G401 (cell line): ENCODE data around the gene FAM120A. TPM values are rescaled to one million over a fixed set of nuclear protein-coding genes. Genes with fewer than 3 reads are reported as not detected.
A peak's percentile ranks its signal among the peaks of the same experiment; 100 is the strongest.

Source experiments
- DNase-seq: peaks from one replicate; pipeline ENCODE4 v3.0.0-alpha.2; 2015; ENCODE audit warnings: low spot score
- in situ Hi-C: cut with HindIII; loops from 2 replicates; pipeline ENCODE4 v1.10.0; 2016; ENCODE audit warnings: low sequenced_read_pairs, mixed read lengths
- total RNA-seq: library from RNA; depleted of rRNA; stranded (reverse); fragments of >200 nt; shearing (Covaris generic); gene quantifications from 2 replicates; pipeline ENCODE4 v1.2.3, GENCODE V29; 2014; rRNA removed

The FAM120A gene
- total RNA-seq, 1 experiment from 2014 or later, result 37.6 TPM

DNA sequence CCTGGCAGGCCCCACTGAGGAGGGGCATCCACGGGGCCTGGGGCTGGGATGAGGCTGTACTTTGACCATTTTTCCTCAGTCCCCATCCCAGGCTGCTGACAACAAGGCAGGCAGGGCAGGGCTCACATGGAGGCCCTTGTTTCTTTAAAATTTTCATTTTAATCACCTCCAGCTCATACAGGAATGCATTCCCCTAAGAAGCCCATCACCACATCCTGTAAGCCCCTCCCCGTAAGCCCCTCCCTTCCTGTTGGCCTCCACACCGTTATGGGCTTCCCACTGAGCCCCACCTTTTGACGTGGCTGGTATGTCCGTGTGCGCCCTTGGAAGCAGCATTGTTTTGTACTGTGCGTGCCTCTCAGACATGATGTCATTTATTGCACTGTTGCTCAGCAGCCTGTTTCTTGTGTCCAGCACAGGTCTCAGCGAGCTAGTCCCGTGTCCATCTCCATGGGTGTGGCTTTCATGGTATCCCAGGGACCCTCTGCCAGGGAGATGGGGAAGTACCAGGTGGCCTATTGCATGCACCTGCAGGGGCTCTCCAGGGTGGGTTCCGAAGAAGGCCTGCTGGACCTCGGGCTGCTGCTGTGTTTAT, 147.3 kb downstream of the FAM120A start:
- peak; percentile 69 for DNase-seq
- in situ Hi-C loops, result no loop called here

DNA sequence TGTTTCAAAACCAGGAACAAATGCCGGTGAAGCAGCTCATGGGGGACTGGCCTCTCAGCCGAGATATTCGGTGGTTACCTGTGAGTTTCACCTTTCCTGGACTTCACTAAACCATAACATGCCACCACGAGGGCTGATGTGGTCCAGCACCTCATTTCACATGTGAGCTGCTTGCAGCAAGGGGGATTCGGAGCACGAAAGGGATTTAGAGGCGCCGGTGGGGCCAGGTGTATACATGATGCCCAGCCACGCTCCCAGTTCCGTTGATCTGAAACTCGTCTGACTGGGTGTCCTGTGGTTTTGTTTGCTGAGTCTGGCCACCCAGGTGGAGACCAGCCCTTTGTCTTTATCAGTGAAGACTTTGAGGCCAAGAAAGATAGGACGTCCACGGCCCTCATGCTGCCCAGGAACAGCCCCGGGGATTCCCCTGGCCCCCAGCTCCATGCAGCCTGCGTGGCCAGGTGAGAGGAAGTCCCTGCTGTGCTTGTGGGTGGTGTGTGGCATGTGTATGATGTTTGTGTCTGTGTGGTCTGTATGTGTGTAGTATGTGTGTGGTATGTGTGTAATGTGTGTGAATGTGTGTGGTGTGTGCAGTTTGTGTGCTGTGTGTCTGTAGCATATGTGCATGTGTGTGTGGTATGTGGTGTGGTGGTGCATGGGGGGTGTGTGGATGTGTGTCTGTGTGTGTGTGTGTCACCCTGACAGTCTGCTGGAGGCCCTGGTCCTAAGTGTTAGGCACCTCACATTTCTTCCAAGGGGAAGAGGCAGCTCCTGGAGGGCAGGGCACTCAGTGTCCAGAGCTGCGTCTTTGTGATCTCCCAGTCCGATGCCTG, 148.3 kb downstream of the FAM120A start:
- in situ Hi-C loops, result no loop called here

DNA sequence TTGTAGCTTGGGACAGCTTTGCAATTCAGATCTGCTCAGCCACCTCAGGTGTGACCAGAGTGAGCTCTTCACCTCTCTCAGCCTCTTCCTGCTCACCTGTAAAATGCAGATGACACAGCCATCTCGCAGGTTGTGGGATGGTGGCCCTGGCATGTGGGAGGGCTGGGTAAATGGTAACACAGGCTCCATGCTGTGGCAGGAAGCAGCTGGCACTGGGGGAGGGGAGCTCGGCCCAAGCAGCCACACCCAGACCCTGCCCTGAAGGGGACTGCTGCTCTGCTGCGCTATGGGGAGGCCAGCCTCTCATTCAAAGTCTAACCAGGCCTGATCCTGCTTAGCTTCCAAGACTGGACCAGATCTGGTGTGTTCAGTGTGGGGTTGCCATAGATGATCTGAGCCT, 149.0 kb downstream of the FAM120A start:
- in situ Hi-C loops, result no loop called here
- DNase-seq, result no peak

More for the DNA sequence above, 148.3 kb downstream of the FAM120A start:
- peak; percentile 36 for DNase-seq

DNA sequence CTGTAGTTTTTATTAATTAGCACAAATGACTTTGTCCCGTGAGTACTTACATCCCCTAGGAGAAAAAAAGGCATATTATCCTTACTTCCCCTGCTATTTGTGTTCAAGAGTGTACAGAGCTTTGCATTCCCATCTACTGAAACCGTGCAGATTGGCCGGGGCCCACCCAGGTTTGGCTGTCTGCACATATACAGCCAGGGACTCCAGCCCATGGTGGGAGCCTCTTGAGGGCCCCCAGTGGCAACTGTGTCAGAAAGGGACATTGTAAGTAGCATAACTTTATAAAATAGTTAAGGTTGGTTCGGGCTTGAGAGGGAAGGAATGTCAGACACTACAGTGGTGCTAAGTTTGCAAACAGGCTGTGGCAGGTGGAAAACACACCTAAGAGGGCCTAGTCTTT, 149.6 kb downstream of the FAM120A start:
- DNase-seq, result no peak
- in situ Hi-C loops, result no loop called here

DNA sequence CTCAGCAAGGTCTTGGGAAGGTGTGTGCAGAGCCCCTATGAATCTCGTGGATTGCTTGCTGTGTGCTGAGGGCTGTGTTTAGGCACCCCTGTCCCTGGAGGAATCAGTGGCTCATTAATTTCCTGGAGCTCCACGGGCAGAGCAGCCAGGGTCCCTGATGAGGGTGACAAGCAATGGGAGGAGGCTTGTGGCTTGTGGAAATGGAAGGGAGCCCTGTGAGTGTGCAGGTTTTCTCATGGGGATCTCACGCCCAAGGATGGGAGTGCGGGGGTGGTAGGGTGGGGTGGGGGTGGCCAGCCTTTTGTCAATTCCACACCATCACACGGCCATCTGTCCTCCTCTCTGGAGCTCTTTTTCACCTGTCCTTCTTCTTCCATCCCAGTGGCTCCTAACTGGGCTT, 150.2 kb downstream of the FAM120A start:
- in situ Hi-C loops, result no loop called here
- peak; percentile 41 for DNase-seq

DNA sequence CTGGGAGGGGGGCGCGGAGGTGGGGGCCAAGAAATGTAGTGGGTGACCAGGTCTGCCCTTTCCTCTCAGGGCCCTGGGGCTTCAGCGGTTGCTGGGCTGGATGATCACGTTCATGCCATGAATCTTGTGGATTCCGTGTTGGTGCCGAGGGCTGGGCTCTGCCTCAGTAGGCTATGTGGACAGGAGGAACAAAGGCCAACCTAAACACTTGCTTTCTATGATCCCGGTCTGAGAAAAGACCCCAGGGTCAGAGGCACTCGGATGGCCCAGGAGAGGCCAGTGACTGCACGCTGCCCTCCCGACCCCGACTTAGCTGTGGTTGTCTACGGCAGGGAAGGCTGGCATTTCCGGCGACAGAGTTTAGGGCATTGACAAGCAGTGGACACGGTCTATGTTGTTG, 151.5 kb downstream of the FAM120A start:
- in situ Hi-C loops, result no loop called here
- no peak for DNase-seq

DNA sequence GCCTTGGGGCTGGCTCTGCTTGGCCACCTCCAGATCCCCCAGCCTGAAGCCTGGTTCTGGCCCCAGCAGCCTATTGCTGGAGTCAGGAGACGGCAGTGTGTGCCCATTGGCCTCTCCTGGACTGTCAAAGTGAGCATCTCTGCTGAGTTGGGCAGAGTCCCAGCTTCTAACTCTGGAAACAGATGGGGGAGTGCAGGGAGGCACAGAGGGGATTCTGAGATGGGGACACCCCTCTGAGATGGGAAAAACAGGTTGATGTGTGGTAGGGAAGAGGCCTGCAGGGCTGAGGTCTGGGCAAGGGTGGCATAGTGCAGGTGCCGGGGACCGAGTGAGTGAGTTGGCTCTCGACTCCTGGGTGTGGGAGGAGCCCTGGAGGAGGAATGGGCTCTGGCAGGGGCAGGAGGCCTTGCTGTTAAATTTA, 152.4 kb downstream of the FAM120A start:
- peak; percentile 86 for DNase-seq
- in situ Hi-C loops, result no loop called here

DNA sequence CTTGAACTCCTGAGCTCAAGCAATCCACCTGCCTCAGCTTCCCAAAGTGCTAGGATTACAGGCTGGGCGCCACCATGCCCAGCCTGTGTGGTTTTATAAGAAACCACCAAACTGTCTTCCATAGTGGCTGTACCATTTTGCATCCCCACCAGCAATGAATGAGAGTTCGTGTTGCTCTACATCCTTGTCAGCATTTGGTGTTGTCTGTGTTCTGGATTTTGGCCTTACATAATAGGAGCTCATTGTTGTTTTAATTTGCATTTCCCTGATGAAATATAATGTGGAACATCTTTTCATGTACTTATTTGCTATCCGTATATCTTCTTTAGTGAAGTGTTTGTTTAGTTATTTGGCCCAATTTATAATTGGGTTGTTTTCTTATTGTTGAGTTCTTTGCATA, 154.7 kb downstream of the FAM120A start:
- in situ Hi-C loops, result no loop called here
- DNase-seq, result no peak

DNA sequence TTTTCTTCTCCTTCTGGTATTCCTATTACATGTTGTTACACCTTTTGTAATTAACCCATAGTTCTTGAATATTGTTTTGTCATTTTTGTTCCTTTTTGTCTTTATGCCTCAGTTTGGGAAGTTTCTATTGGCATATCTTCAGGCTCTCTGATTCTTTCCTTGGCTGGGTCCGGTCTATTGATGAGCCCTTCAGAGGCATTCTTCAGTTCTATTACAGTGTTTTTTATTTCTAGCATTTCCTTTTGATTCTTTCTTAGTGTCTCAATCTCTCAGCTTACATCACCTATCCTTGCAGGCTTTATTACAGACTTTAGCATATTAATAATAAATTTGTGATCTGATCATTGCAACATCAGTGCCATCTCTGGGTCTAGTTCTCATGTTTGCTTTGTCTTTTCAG, 158.7 kb downstream of the FAM120A start:
- in situ Hi-C loops, result no loop called here
- no peak for DNase-seq

DNA sequence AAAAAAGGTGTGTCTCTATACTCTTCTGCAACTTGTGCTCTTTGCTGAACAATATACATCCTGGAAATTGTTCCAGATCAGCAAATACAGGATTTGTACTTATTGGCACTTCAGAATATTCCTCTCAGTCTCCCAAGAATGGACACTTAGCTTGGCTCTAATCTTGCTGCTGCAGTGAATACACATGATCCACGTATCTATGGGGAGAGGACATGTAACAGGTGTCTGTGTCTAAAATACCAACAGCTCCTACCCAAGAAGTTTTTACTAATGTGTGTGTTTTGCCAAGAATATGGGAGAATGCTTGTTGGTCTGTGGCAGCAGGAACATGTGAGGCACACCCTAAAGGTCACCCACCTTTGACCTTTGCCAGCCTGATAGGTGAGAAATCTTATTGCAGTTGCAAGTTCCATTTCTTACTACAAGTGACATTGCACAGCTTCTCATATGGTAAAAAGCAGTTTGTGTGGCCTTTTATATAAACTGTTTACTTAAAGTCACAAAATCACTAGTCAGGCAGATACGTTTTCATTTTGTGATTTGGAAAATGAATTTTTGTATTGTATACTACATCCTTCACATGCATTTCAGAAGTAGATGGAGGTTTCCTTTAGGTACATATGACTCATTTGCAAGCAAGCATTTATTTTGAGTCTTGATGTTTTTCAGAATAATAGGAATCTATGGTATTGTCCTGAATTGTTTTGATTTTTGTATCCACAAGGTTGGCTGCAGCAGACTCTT, 160.7 kb downstream of the FAM120A start:
- DNase-seq, result no peak
- in situ Hi-C loops, result no loop called here

DNA sequence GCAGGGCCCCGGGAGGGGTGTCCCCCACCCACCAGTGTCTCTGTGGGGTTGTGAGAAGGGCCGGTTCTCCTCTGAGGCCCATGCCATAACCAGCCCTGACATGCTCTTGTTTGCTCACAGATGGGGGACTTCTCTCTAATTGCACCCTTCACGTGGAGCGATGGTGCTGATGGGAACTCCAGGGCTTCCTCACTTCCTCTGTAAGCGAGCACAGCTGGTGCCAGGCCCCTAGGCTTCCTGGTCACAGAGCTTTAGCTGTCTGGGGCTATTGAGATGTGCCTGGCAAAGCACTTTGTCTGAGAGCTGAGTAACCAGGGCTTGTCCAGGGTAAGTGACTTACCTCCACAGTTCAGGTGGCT, 161.3 kb downstream of the FAM120A start:
- no peak for DNase-seq
- in situ Hi-C loops, result no loop called here

DNA sequence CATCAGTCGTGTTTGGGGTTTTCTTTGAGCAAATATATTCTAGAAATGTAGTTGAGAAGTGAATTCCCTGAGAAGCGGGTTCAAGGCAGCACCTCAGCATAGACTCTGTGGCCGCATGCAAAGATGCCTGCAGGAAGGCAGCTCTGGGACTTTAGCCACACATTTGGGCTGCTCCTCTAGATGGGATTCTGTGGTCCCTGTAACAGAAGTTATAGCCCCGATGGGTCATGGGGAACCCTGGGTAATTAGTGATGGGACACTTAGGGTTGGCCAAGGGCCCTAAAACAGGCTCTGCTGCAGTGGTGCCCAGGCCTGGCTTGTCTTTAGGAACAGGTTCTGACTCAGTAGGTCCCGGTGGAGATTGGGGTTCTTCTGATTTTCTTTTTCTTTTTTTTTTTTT, 161.7 kb downstream of the FAM120A start:
- in situ Hi-C loops, result no loop called here

DNA sequence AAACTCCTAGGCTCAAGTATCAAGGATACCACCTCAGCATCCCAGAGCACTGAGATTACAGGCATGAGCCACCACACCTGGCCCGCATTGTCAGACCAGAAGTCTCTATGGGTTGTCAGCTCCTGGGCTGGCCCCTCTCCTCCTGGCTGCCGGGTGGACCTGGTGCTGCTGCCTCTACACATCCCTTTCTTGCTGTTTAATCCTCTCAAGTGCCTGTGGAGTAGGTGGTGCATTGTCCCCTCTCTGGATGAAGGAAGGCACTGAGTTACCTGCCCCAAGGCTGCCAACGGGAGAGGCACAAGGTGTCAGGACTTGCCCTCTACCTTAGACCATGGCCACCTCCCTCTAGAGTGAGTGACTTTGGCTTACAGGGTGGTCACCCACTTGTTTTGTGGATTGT, 162.3 kb downstream of the FAM120A start:
- no peak for DNase-seq
- in situ Hi-C loops, result no loop called here

More for the DNA sequence above, 161.7 kb downstream of the FAM120A start:
- no peak for DNase-seq

DNA sequence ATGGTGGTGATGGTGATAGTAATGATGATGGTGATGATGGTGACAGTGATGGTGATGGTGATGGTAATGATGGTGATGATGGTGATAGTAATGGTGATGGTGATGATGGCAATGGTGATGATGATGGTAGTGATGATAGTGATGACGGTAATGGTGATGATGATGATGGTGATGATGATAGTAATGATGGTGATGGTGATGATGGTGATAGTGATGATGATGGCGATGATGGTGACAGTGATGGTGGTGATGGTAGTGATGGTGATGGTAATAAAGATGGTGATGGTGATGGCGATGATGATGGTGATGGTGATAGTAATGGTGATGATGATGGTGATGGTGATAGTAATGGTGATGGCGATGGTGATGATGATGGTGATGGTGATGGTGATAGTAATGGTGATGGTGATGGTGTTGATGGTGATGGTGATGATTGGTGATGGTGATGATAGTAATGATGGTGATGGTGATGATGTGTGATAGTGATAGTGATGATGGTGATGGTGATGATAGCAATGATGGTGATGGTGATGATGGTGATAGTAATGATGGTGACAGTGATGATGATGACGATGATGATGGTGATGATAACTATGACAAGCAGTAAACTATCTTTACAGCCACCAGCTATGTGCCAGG, 163.5 kb downstream of the FAM120A start:
- DNase-seq, result no peak
- in situ Hi-C loops, result no loop called here

Other genes starting within 250 kb of the FAM120A start
- 60.9 and 70.7 TPM in 2 replicates for gene FAM120AOS, start 1.9 kb downstream of the FAM120A start, total RNA-seq
- 6.3 and 8.1 TPM in 2 replicates for gene PHF2, start 124.9 kb downstream of the FAM120A start, total RNA-seq